ENCODE results near the gene C1QTNF1. TPM values are rescaled to one million over a fixed set of nuclear protein-coding genes. Genes with fewer than 3 reads are reported as not detected.

C1QTNF1 gene
- total and polyA plus RNA-seq, 3 donors from 2014 or later: 9.1 to 22.5 (median 9.8) TPM

GRCh38 chr17:79045842-79046196 is 21.9 kb downstream of the C1QTNF1 start:
- Histone ChIP-seq H3K27ac (peak overlapping the region in 1 of 2 donors; percentile 31), H3K9me3 (no peaks in the 10 kb centered on the region), H3K4me3 (no peak overlapping the region), H3K36me3 (ENCODE audit: low read depth, missing control alignments) (no peaks in the 10 kb centered on the region), H3K27me3 (no peaks in the 10 kb centered on the region), H3K4me1 (peaks cover 8% of the 10 kb centered on the region)
- intact Hi-C loops (cut with DNase I; ENCODE audit: low total_unique reads): no loop called here
- no peak for TF ChIP-seq POLR2A (IDR thresholded peaks at IDR 0.05)
- peak; percentile 74 to 92 (median 87) for TF ChIP-seq CTCF (IDR thresholded peaks at IDR 0.05)
- DNase-seq: peak; percentile 82
- WGBS, 2 donors: 25 to 31% methylated on average over 11 of the region's 11 CpGs

DNA sequence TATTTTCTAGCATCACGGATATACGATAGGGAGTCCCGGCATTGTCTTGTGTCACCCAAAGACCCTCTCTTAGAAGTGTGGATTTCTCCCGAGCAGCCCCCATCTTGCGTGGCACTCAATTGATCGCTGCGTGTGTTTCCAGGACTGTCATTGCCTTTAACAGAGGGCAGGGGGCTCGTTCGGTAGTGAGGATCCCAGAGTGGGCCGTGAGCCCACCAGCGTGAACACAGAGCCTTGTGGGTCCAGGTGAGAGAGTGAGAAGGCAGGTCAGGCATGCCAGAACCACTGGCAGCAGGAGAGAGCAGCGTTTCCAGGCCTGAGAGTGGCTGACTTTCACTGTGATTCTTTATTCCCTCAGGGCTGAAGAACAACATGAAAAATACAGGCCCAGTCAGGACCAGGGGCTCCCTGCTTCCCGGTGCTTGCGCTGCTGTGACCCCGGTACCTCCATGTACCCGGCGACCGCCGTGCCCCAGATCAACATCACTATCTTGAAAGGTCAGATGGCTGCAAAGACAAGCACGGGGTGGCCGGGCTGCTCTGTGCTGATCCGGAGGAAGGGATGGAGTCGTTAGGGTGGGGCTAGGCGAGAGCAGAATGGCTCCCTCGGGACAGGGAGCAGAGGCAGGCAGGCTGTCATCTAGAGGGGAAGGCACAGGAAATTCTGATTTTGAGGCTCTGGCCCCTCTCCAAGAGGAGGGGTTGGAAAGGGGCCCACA is 22.4 kb downstream of the C1QTNF1 start:
- Histone ChIP-seq H3K36me3 (ENCODE audit: low read depth, missing control alignments) (no peaks in the 10 kb centered on the region), H3K9me3 (no peaks in the 10 kb centered on the region), H3K27ac (peak overlapping the region in 1 of 2 donors; percentile 31), H3K4me1 (peaks cover 8% of the 10 kb centered on the region), H3K27me3 (no peaks in the 10 kb centered on the region), H3K4me3 (no peak overlapping the region)
- 59 to 66% methylated on average over 24 to 25 of the region's 25 CpGs for WGBS, 2 donors
- no peak for DNase-seq
- intact Hi-C loops (cut with DNase I; ENCODE audit: low total_unique reads): no loop called here
- TF ChIP-seq CTCF (IDR thresholded peaks at IDR 0.05) (no peak), POLR2A (IDR thresholded peaks at IDR 0.05) (no peak)

DNA sequence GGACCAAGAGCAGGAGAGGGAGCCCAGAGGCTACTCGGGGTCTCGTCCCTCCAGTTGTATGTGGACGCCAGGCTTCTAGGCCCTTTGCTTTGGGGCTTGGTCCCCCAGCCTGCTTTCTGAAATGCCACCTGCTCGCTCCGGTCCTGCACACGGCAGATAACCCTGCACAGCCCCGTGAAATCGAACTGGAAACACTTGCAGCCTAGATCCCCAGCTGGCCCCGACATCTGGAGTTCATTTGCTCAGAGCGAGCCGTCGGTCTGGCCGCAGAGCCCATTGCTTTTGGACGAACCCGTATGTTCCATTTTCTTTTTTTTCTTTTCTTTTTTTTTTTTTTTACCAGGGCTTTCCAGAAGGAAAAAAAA is 22.9 kb downstream of the C1QTNF1 start:
- no peaks in the 10 kb centered on the region for H3K27me3 ChIP-seq
- peak overlapping the region in 1 of 2 donors; percentile 31 for H3K27ac ChIP-seq
- 52 to 57% methylated on average over 13 to 15 of the region's 15 CpGs for WGBS, 2 donors
- H3K4me1 ChIP-seq: peaks cover 8% of the 10 kb centered on the region
- H3K9me3 ChIP-seq: no peaks in the 10 kb centered on the region
- peak; percentile 64 for DNase-seq
- H3K4me3 ChIP-seq: no peak overlapping the region
- no peak for TF ChIP-seq POLR2A (IDR thresholded peaks at IDR 0.05)
- TF ChIP-seq CTCF (IDR thresholded peaks at IDR 0.05): no peak
- intact Hi-C loops (cut with DNase I; ENCODE audit: low total_unique reads): no loop called here
- no peaks in the 10 kb centered on the region for H3K36me3 ChIP-seq (ENCODE audit: low read depth, missing control alignments)

GRCh38 chr17:79047291-79047920 is 23.4 kb downstream of the C1QTNF1 start:
- Histone ChIP-seq H3K27ac (peak overlapping the region in 1 of 2 donors; percentile 31), H3K36me3 (ENCODE audit: low read depth, missing control alignments) (no peaks in the 10 kb centered on the region), H3K9me3 (no peaks in the 10 kb centered on the region), H3K27me3 (no peaks in the 10 kb centered on the region), H3K4me3 (no peak overlapping the region), H3K4me1 (peaks cover 8% of the 10 kb centered on the region)
- WGBS, 2 donors: 53 to 77% methylated on average over 27 to 30 of the region's 30 CpGs
- intact Hi-C loops (cut with DNase I; ENCODE audit: low total_unique reads): no loop called here
- DNase-seq: no peak
- no peak for TF ChIP-seq CTCF (IDR thresholded peaks at IDR 0.05)
- TF ChIP-seq POLR2A (IDR thresholded peaks at IDR 0.05): no peak

All from testis (tissue), 3 donors.